ENCODE measurements around the gene FETUB. TPM values are rescaled to one million over a fixed set of nuclear protein-coding genes. Genes with fewer than 3 reads are reported as not detected.
A peak's percentile ranks its signal among the peaks of the same experiment; 100 is the strongest.

The FETUB gene
- total and polyA plus RNA-seq, 2 donors = not detected

DNA sequence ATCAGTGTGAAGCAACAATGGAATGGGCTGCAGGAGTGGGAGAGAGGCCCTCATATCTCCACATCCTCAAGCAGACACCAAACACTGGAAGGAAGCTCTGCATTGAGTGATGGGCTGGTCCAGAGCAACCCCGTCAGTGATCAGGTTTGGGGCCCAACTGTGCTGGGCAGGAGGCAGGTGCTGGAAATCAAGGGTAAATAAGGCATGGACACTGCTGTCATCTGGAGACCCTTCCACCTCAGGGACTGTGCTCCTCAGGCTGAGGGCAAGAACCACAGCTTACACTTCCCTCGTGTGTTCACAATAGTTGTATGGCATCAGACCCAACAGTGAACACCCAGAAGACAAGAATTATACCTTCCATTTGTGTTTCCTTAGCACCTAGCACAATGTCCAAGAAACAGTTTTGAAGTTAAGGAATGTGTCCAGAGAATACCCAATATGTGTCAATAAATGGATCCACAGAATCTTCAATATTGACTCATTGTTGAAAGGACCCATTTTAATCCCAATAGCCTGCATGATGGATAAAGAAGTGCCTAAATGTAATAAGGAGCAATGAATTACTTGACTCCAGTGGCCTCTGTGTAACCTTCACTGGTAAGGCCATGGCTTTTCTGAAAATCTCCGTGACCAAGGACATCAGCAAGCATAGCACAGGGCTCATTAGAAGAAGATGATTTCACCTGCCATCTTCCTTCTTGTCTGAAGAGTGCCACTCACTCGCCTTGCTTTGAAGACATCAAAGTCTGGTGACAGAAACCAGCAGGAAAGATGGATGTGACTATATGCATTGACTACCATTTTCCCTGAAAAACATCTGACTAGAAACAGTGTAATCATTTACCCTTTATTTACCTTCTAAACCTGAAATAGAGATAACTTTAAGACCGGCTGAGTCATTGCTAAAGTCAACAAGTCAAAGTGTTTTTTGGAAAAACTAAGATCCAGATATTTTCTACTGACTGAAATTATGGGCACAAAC is 34.3 kb upstream of the FETUB start:
- Histone ChIP-seq H3K4me3 (ENCODE audit: low read depth, low read length) (no peak overlapping the region), H3K36me3 (ENCODE audit: insufficient read depth) (no peaks in the 10 kb centered on the region), H3K4me1 (ENCODE audit: insufficient read depth) (no peaks in the 10 kb centered on the region), H3K27ac (ENCODE audit: low read depth) (no peak overlapping the region)
- WGBS = 80% methylated on average over 5 of the region's 5 CpGs
- DNase-seq (ENCODE audit: extremely low spot score) = no peak

DNA sequence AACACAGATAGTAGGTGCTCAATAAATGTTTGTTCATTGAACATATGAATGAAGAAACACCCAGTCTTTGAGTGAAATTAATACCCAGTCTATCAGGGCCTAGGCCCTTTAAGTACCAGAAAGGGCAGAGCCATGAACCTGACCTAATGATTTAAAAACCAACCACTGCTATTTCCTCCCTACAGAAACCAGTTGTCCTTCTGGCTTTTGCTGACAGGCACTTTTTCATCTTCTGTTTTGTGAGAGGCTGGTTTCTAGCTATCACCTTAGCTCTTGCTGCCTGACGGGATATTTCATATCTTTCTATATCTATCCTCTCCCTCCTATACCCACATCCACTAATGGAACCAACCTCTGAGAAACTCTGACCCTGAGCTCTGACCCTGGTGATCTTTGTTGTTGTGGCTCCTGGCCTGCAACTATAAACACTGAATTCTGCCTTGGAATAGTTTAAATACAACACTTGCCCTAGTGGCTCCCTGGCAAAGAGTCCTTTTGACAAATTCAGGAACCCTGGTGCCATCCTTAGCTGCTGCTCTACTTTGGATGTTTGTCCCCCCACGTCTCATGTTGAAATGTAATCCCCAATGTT is 31.5 kb upstream of the FETUB start:
- DNase-seq (ENCODE audit: extremely low spot score) = no peak
- no peak overlapping the region for H3K27ac ChIP-seq (ENCODE audit: low read depth)
- no peaks in the 10 kb centered on the region for H3K36me3 ChIP-seq (ENCODE audit: insufficient read depth)
- no peaks in the 10 kb centered on the region for H3K4me1 ChIP-seq (ENCODE audit: insufficient read depth)
- H3K4me3 ChIP-seq (ENCODE audit: low read depth, low read length) = no peak overlapping the region
- WGBS = 70% methylated on average over 2 of the region's 2 CpGs

DNA sequence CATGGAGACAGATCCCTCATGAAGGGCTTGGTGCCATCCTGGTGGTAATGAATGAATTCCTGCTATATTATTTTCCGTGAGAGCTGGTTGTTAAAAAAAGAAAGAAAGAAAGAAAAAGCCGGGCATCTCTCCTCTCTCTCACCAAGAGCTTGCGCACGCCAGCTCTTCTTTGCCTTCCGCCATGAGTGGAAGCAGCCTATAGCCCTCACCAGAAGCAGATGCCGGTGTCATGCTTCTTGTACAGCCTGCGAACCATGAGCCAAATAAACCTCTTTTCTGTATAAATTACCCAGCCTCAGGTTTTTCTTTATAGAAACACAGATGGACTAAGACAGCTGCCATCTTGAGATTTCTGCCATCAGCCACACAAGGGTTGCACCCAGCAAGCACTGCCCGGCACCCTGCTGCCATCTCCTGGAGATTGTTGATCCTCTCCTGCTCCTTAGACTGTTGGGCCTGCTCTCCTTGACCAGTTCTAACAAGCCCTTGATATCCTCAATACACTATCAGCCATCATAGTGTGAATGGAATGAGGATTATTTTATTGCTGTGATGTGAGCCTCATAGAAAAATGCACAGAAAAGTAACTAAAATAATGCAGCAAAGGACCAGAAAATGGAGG is 30.8 kb upstream of the FETUB start:
- no peaks in the 10 kb centered on the region for H3K4me1 ChIP-seq (ENCODE audit: insufficient read depth)
- DNase-seq (ENCODE audit: extremely low spot score) = no peak
- 92% methylated on average over 8 of the region's 8 CpGs for WGBS

DNA sequence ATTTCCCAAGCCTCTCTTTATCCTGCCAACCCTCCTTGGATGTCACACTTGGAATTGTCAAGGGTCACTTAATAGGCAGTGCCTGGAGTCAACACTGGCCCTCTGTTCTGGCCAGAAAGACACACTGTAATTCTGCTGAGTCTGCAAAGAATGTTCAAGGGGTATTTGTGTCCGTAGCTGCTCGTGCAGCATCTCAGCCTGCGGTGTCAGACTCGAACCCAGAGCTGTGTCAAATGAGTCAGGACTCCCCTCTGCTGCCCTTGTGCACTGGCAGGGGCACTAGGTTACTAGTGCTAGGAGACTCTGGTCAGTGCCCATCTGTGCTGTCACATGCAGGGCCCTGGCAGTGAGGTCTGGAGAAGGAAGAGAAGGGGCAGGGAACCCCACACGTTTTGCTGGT is 28.1 kb upstream of the FETUB start:
- Histone ChIP-seq H3K4me1 (ENCODE audit: insufficient read depth) (no peaks in the 10 kb centered on the region), H3K27ac (ENCODE audit: low read depth) (no peak overlapping the region), H3K4me3 (ENCODE audit: low read depth, low read length) (no peak overlapping the region), H3K36me3 (ENCODE audit: insufficient read depth) (no peaks in the 10 kb centered on the region)
- 61% methylated on average over 5 of the region's 5 CpGs for WGBS
- no peak for DNase-seq (ENCODE audit: extremely low spot score)

More for the DNA sequence above, 30.8 kb upstream of the FETUB start:
- Histone ChIP-seq H3K27ac (ENCODE audit: low read depth) (no peak overlapping the region), H3K36me3 (ENCODE audit: insufficient read depth) (no peaks in the 10 kb centered on the region), H3K4me3 (ENCODE audit: low read depth, low read length) (no peak overlapping the region)

DNA sequence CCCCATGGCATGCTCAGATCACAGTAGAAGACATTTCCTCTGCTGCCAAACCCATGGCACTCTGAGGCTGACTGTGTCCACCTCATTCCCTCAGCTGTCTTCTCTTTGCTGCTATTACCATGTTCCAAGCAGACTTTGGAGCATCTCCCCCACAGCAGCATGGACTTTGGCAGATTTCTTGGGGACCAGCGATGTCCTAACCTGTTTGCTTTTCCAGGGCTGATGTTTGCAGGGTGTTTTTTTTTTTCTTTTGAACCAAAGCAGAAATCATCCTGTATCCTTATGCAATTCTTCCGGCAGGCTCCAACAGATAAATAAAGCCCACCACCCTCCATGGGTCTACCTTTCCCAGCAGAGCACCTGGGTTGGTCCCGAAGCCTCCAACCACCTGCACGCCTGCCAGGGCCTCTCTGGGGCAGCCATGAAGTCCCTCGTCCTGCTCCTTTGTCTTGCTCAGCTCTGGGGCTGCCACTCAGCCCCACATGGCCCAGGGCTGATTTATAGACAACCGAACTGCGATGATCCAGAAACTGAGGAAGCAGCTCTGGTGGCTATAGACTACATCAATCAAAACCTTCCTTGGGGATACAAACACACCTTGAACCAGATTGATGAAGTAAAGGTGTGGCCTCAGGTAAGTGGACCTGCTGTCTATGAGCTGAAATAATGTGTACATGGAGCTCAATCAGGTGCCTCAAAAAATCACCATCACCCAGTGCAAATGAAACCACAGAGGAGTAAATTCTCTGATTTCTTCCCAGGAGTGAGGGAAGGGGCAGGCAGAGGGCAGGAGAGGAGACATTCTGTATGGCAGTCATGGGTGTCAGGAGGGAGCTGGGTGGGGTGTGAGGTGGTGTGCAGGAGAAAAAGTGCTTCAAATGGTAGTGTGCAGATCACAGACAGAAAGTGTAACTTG is 27.2 kb upstream of the FETUB start, which contains the start of gene AHSG:
Gene AHSG, plus strand, starts transcription at position 340 of the 916 bp plus-strand sequence. Its CDS starts 82 bp downstream, at position 422.
- no peaks in the 10 kb centered on the region for H3K4me1 ChIP-seq (ENCODE audit: insufficient read depth)
- no peak within 1 kb of the TSS for H3K4me3 ChIP-seq (ENCODE audit: low read depth, low read length)
- 75% methylated on average over 7 of the region's 7 CpGs for WGBS

DNA sequence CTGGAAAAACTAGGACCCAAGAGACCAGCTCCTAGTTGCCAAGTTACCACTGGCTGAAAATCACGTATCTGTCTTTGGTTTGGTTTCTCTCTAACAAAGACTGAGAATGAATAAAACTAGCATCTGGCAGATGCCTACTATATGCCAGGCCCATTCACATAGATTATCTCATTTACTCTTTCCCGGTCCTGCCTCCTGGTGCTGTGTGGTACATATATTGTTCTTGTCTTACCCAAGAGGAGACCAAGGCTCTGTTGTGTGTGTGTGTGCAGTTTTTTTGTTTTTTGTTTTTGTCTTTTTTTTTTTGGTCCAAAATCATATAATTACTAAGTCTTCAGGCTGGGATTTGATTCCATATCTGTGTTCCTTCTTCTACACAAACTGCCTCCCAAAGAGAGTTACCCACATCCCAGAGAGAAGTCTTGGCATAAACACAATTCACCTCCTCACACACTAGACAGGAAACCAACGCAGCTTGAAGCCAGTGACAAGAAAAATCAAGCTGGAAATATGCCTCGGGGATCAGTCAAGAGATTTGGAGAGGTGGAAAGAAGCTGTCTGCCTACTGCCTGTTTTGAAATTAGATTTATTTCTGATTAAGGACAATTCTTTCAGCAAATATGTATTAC is 26.4 kb upstream of the FETUB start:
- no peaks in the 10 kb centered on the region for H3K36me3 ChIP-seq (ENCODE audit: insufficient read depth)
- H3K27ac ChIP-seq (ENCODE audit: low read depth) = no peak overlapping the region
- WGBS = 53% methylated on average over 4 of the region's 4 CpGs
- no peak for DNase-seq (ENCODE audit: extremely low spot score)
- no peak overlapping the region for H3K4me3 ChIP-seq (ENCODE audit: low read depth, low read length)
- no peaks in the 10 kb centered on the region for H3K4me1 ChIP-seq (ENCODE audit: insufficient read depth)

More for the DNA sequence above, 27.2 kb upstream of the FETUB start, which contains the start of gene AHSG:
- Histone ChIP-seq H3K27ac (ENCODE audit: low read depth) (no peak within 1 kb of the TSS), H3K36me3 (ENCODE audit: insufficient read depth) (no peaks in the 10 kb centered on the region)
- DNase-seq (ENCODE audit: extremely low spot score) = no peak

DNA sequence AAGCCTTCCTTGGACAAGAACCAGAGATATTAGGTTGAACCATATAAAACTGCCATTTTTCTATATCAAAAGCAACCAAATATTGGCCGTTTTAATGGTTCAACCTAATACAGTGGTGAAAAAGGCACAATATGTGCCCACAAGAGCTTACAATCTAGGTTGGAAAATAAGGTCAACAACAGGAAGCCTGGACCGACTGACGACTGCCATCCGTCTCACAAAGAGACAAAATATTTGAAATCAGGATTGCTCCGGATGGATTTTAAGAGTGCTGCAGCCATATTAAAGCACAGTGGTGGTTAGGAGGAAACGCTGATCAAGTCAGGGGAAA is 26.0 kb upstream of the FETUB start:
- no peak for DNase-seq (ENCODE audit: extremely low spot score)
- 57% methylated on average over 6 of the region's 6 CpGs for WGBS
- H3K36me3 ChIP-seq (ENCODE audit: insufficient read depth) = no peaks in the 10 kb centered on the region
- no peaks in the 10 kb centered on the region for H3K4me1 ChIP-seq (ENCODE audit: insufficient read depth)
- no peak overlapping the region for H3K27ac ChIP-seq (ENCODE audit: low read depth)
- no peak overlapping the region for H3K4me3 ChIP-seq (ENCODE audit: low read depth, low read length)

DNA sequence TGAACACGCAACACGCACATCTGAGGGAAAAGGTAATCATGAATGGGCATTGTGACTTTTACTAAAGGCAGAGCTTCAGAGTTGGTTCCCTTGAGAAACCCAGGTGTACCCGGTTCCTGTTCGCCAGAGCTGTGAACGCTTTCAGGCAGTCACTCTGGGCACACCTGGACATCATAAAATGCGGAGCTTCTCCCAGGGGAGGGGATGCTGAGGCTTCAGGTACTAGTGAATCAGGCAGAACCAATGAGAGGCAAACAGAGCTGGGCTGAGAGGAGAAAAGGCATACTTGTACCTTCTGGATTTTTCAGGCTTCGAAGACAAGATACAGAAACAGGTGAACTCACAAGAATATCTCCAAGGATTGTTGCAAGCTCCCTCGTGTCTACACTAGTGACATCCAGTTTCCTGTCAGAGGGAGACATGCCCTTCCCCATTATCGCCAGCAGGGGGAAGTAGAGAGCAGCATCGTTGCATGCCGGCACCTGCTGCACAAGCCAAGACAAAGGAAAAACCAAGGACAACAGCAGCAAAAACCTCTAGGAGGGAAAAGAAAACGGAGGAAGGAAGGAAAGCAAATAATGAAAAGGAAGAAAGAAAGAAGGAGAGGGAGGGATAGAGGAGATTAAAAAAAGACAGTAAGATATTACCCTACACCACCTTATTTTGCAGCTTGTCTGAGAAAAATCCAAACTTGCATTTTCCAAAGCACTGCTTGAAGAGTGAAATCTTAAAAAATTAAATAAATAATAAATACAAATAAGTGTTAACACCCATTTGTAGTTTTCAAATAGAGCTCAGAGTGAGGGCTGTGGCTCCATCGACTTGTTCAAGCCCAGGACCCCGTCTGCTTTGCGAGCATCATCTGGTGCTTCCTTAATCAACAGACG is 25.4 kb upstream of the FETUB start:
- WGBS = 28% methylated on average over 16 of the region's 16 CpGs
- Histone ChIP-seq H3K4me3 (ENCODE audit: low read depth, low read length) (no peak overlapping the region), H3K27ac (ENCODE audit: low read depth) (no peak overlapping the region), H3K36me3 (ENCODE audit: insufficient read depth) (no peaks in the 10 kb centered on the region), H3K4me1 (ENCODE audit: insufficient read depth) (no peaks in the 10 kb centered on the region)
- peak; percentile 51 for DNase-seq (ENCODE audit: extremely low spot score)

DNA sequence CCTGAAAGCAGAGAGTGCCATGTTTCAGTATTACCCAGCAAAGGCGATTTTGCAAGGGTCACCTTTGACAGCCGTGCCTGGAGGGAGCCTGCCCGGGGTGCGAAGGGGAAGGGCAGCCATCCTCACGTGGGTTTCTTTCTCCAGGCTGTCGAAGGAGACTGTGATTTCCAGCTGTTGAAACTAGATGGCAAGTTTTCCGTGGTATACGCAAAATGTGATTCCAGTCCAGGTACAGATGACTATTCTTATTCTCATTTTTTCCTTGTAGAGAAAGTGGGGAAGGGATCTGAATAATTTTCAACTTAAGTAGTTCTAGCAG is 23.9 kb upstream of the FETUB start:
- no peak overlapping the region for H3K27ac ChIP-seq (ENCODE audit: low read depth)
- no peaks in the 10 kb centered on the region for H3K4me1 ChIP-seq (ENCODE audit: insufficient read depth)
- 84% methylated on average over 8 of the region's 8 CpGs for WGBS
- no peak for DNase-seq (ENCODE audit: extremely low spot score)
- no peaks in the 10 kb centered on the region for H3K36me3 ChIP-seq (ENCODE audit: insufficient read depth)
- no peak overlapping the region for H3K4me3 ChIP-seq (ENCODE audit: low read depth, low read length)

DNA sequence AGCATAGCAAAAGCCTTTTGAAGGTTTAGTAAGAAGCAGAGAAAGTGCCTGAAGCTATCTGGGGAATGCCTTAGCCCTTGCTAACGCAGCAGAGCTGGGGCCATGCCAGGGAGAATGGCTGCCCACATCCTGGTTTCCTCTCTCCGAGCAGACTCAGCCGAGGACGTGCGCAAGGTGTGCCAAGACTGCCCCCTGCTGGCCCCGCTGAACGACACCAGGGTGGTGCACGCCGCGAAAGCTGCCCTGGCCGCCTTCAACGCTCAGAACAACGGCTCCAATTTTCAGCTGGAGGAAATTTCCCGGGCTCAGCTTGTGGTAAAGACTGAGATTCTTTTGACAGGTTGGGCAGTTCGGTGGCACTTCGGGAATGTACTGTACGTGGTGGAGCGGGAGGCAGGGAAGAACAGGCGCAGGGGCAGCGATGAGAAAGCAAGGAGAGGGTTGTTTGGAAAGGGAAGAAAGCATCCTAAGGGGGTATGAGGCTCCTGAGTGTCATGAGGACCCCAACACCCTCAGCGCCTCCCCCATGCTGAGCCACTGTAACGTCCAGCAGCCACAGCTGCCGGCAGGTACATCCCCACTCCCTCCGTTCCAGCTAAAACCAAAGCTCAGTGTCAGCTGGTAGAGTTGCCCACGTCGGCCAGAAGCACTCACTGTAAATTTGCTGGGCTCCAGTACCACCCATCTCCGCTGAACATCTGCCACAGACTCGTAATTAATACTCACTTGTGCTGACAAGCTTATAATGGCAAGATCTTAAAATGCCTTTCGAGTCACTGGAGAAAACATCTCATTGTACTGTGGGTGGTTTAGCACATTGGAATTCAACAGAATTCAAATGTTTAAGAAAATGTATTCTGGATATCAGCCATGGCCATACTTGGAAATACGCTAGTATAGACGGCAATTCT is 22.9 kb upstream of the FETUB start:
- peak; percentile 28 for DNase-seq (ENCODE audit: extremely low spot score)
- no peak overlapping the region for H3K4me3 ChIP-seq (ENCODE audit: low read depth, low read length)
- no peak overlapping the region for H3K27ac ChIP-seq (ENCODE audit: low read depth)
- H3K4me1 ChIP-seq (ENCODE audit: insufficient read depth) = no peaks in the 10 kb centered on the region
- no peaks in the 10 kb centered on the region for H3K36me3 ChIP-seq (ENCODE audit: insufficient read depth)
- 16% methylated on average over 31 of the region's 31 CpGs for WGBS

DNA sequence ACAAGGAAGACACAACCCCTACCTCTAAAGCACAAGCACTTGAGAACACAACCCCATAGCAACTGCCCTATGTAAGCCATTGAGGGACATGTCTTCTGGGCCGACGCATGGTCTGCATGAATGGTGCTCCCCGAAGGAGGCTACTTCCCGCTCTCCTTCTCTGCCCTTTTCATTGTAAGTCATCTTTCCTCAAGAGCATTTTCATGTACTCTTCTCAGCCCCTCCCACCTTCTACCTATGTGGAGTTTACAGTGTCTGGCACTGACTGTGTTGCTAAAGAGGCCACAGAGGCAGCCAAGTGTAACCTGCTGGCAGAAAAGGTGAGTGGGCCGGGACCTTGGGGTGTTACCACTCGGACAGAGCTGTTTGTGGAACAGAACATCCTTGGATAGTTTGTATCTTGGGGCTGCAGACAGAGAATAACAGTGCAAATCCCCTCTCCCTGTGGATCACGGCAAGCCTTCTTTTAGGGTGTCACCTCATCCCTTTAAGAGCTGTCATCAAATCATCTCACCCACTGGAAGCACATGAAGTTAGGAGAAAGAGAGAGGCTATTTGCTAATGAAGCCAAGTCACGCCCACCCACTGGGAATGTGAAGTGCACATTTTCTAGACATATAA is 21.8 kb upstream of the FETUB start:
- Histone ChIP-seq H3K4me3 (ENCODE audit: low read depth, low read length) (no peak overlapping the region), H3K36me3 (ENCODE audit: insufficient read depth) (no peaks in the 10 kb centered on the region), H3K4me1 (ENCODE audit: insufficient read depth) (no peaks in the 10 kb centered on the region), H3K27ac (ENCODE audit: low read depth) (no peak overlapping the region)
- WGBS = 83% methylated on average over 8 of the region's 8 CpGs
- no peak for DNase-seq (ENCODE audit: extremely low spot score)
